HL-60 (cell line): ENCODE results near the gene DPPA2.

Source experiments
- DNase-seq, 2 experiments: peaks; one replicate each; pipeline ENCODE4 v3.0.0-alpha.2; 2010 to 2020; ENCODE audit warnings: low read depth in 1 of 2, low spot score in 1 of 2
- H3K27ac ChIP-seq: fragments of 250-450 bp; sonication (Bioruptor Pico); replicated peaks from 2 replicates; pipeline ENCODE4 v1.5.1; 2020; ENCODE audit warnings: mild to moderate bottlenecking, moderate library complexity
- H3K27me3 ChIP-seq: fragments of 250-450 bp; sonication (Bioruptor Pico); 2 replicates; pipeline ENCODE4 v1.5.1; 2021; ENCODE audit warnings: mild to moderate bottlenecking, moderate library complexity; ENCODE audit not compliant: insufficient read depth, poor library complexity, severe bottlenecking
- H3K4me3 ChIP-seq: replicated peaks from 2 replicates; pipeline ENCODE4 v1.5.1; 2011; ENCODE audit warnings: mild to moderate bottlenecking, control low read depth, low read length; ENCODE audit not compliant: insufficient read depth
- CTCF ChIP-seq: IDR thresholded peaks from one replicate; pipeline ENCODE4 v1.5.1; 2011; ENCODE audit warnings: low read length, control low read depth, inconsistent platforms; ENCODE audit not compliant: insufficient read depth
- GABPA ChIP-seq: IDR thresholded peaks from 2 replicates; pipeline ENCODE4 v1.6.1; 2012; ENCODE audit warnings: low read depth
- POLR2AphosphoS5 ChIP-seq: IDR thresholded peaks from 2 replicates; pipeline ENCODE4 v1.6.1; 2012; ENCODE audit warnings: low read depth
- REST ChIP-seq: IDR thresholded peaks from 2 replicates; pipeline ENCODE4 v1.6.1; 2012; ENCODE audit warnings: low read depth; ENCODE audit not compliant: insufficient replicate concordance
- SPI1 ChIP-seq: IDR thresholded peaks from 2 replicates; pipeline ENCODE4 v1.6.1; 2012; ENCODE audit warnings: low read depth, mild to moderate bottlenecking, borderline replicate concordance

DPPA2 gene

GRCh38 chr3:109331692-109332091 is 15.4 kb upstream of the DPPA2 start:
- Histone ChIP-seq H3K4me3 (no peak overlapping the region), H3K27ac (no peak overlapping the region), H3K27me3 (no peaks in the 10 kb centered on the region)
- no peak for DNase-seq
- no peak for TF ChIP-seq POLR2AphosphoS5
- TF ChIP-seq GABPA = no peak
- TF ChIP-seq SPI1 = no peak
- TF ChIP-seq CTCF = no peak

DNA sequence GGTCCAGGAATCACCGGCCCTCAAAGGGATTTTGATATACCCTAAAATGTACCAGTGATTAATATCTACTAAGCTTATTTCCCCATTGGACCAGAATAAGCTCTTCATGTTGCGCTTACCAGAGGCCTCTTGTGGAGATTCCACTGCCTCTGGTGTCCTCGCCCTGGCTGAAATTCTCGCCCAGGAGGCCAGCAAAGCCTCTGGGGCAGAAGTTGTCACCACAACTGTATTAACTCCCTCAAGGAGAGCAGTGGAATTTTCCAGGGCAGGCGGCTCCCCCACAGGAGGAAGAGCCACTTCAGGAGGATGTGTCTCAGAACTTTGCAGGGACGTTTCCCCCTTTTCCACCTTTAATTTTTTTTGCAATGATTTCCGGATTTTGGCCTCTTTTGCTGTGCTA is 14.1 kb upstream of the DPPA2 start:
- TF ChIP-seq GABPA = no peak
- TF ChIP-seq POLR2AphosphoS5 = no peak
- no peak for TF ChIP-seq REST
- no peak for TF ChIP-seq SPI1
- no peak for TF ChIP-seq CTCF
- H3K27ac ChIP-seq = no peak overlapping the region
- H3K27me3 ChIP-seq = no peaks in the 10 kb centered on the region
- no peak for DNase-seq
- no peak overlapping the region for H3K4me3 ChIP-seq

DNA sequence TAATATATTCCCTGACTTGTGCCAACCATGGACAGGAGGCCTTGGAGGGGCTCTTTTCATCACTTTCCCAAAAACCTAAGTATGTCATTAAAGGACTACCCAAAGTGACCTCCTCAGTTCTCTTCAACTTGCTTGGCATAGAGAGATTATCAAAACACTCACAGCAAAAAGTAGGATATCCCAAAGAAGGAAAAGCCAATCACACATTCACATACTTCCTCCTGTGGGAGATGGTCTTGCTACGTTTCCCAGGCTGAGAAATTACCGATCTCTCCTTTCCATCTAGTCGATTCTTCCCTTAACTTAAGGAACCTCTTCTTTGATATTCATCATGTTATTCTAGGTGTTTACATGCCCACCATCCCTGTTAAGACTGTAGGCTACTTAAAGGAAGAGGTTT is 11.9 kb upstream of the DPPA2 start:
- no peak overlapping the region for H3K4me3 ChIP-seq
- H3K27ac ChIP-seq = no peak overlapping the region
- TF ChIP-seq CTCF (no peak), SPI1 (no peak), POLR2AphosphoS5 (no peak), REST (no peak), GABPA (no peak)
- no peaks in the 10 kb centered on the region for H3K27me3 ChIP-seq
- no peak for DNase-seq

GRCh38 chr3:109325657-109326056 is 9.3 kb upstream of the DPPA2 start:
- no peaks in the 10 kb centered on the region for H3K27me3 ChIP-seq
- no peak overlapping the region for H3K27ac ChIP-seq
- TF ChIP-seq POLR2AphosphoS5 = no peak
- TF ChIP-seq SPI1 = no peak
- no peak for TF ChIP-seq GABPA
- no peak for TF ChIP-seq CTCF
- no peak for TF ChIP-seq REST
- DNase-seq = no peak
- H3K4me3 ChIP-seq = no peak overlapping the region
